Activated CD4-positive, alpha-beta T cell treated with anti-CD3 and anti-CD28 coated beads, Interleukin-2, amount 50 U/mL, for 24 hours (primary cell): ENCODE results near the gene COL25A1.

Source experiments
- DNase-seq, 2 donors: peaks; one replicate each; pipeline ENCODE4 v3.0.0-alpha.2; 2020; ENCODE audit warnings: low read depth in 1 of 2, low spot score in 1 of 2

The COL25A1 gene

GRCh38 chr4:109294006-109294405 is 8.5 kb downstream of the COL25A1 start:
- DNase-seq = no peak

GRCh38 chr4:109291707-109292238 is 10.7 kb downstream of the COL25A1 start:
- no peak for DNase-seq

- no peak for DNase-seq
Measured at GRCh38 chr4:109290918-109291317, 11.5 kb downstream of the COL25A1 start.

GRCh38 chr4:109278594-109279031 is 23.8 kb downstream of the COL25A1 start:
- DNase-seq = no peak

- no peak for DNase-seq
Measured at GRCh38 chr4:109276482-109277095, 25.9 kb downstream of the COL25A1 start.

GRCh38 chr4:109275066-109275745 is 27.3 kb downstream of the COL25A1 start:
- no peak for DNase-seq

GRCh38 chr4:109266891-109267290 is 35.6 kb downstream of the COL25A1 start:
- no peak for DNase-seq

GRCh38 chr4:109266236-109266635 is 36.2 kb downstream of the COL25A1 start:
- DNase-seq = no peak

GRCh38 chr4:109263721-109264120 is 38.7 kb downstream of the COL25A1 start:
- DNase-seq = no peak

GRCh38 chr4:109256818-109257217 is 45.6 kb downstream of the COL25A1 start:
- no peak for DNase-seq

GRCh38 chr4:109254845-109255244 is 47.6 kb downstream of the COL25A1 start:
- no peak for DNase-seq

- DNase-seq = no peak
Measured at GRCh38 chr4:109251396-109251795, 51.1 kb downstream of the COL25A1 start.

GRCh38 chr4:109248322-109248900 is 54.0 kb downstream of the COL25A1 start:
- no peak for DNase-seq

GRCh38 chr4:109243871-109244270 is 58.6 kb downstream of the COL25A1 start:
- no peak for DNase-seq

- no peak for DNase-seq
Measured at GRCh38 chr4:109238746-109239145, 63.7 kb downstream of the COL25A1 start.

GRCh38 chr4:109235683-109236082 is 66.8 kb downstream of the COL25A1 start:
- no peak for DNase-seq

GRCh38 chr4:109234596-109234995 is 67.9 kb downstream of the COL25A1 start:
- no peak for DNase-seq

GRCh38 chr4:109233570-109233969 is 68.9 kb downstream of the COL25A1 start:
- DNase-seq = no peak

GRCh38 chr4:109232681-109233080 is 69.8 kb downstream of the COL25A1 start:
- DNase-seq = no peak

GRCh38 chr4:109231331-109231730 is 71.1 kb downstream of the COL25A1 start:
- no peak for DNase-seq

- no peak for DNase-seq
Measured at GRCh38 chr4:109229028-109229427, 73.4 kb downstream of the COL25A1 start.

- no peak for DNase-seq
Measured at GRCh38 chr4:109218288-109218687, 84.2 kb downstream of the COL25A1 start.
